HEK293 (cell line): ENCODE measurements around the gene CDC37.
A peak's percentile ranks its signal among the peaks of the same experiment; 100 is the strongest.

Experiments
- ELK4 ChIP-seq: IDR thresholded peaks from 2 replicates; pipeline ENCODE4 v1.6.1; 2011; ENCODE audit warnings: mild to moderate bottlenecking, low read depth, low read length, borderline replicate concordance
- FEZF1 ChIP-seq: fragments of 450-650 bp; formaldehyde crosslinking; IDR thresholded peaks from 2 replicates; pipeline ENCODE4 v1.5.1; 2016; ENCODE audit warnings: missing biosample characterization, missing genetic modification characterization
- GLI4 ChIP-seq: fragments of 450-650 bp; formaldehyde crosslinking; IDR thresholded peaks from 2 replicates; pipeline ENCODE4 v1.5.1; 2016; ENCODE audit warnings: missing biosample characterization, missing genetic modification characterization
- GLIS1 ChIP-seq: fragments of 450-650 bp; formaldehyde crosslinking; IDR thresholded peaks from 2 replicates; pipeline ENCODE4 v1.5.1; 2016; ENCODE audit warnings: missing biosample characterization, missing genetic modification characterization
- KLF17 ChIP-seq: fragments of 450-650 bp; formaldehyde crosslinking; IDR thresholded peaks from 2 replicates; pipeline ENCODE4 v1.5.1; 2016; ENCODE audit warnings: missing biosample characterization, missing genetic modification characterization
- PRDM10 ChIP-seq: fragments of 450-650 bp; formaldehyde crosslinking; IDR thresholded peaks from 2 replicates; pipeline ENCODE4 v1.5.1; 2016; ENCODE audit warnings: missing biosample characterization, missing genetic modification characterization
- SP3 ChIP-seq: fragments of 450-650 bp; formaldehyde crosslinking; IDR thresholded peaks from 2 replicates; pipeline ENCODE4 v1.5.1; 2016; ENCODE audit warnings: missing biosample characterization, missing genetic modification characterization
- ZFHX2 ChIP-seq: fragments of 450-650 bp; formaldehyde crosslinking; conservative IDR thresholded peaks from 2 replicates; pipeline ENCODE4 v1.5.1; 2016; ENCODE audit warnings: missing biosample characterization, missing genetic modification characterization
- ZIC2 ChIP-seq: fragments of 450-650 bp; formaldehyde crosslinking; IDR thresholded peaks from 2 replicates; pipeline ENCODE4 v1.5.1; 2016; ENCODE audit warnings: missing biosample characterization, missing genetic modification characterization
- ZNF10 ChIP-seq: fragments of 450-650 bp; formaldehyde crosslinking; IDR thresholded peaks from 2 replicates; pipeline ENCODE4 v1.5.1; 2017; ENCODE audit warnings: missing biosample characterization, missing genetic modification characterization
- ZNF155 ChIP-seq: fragments of 450-650 bp; formaldehyde crosslinking; IDR thresholded peaks from 2 replicates; pipeline ENCODE4 v1.5.1; 2016; ENCODE audit warnings: missing biosample characterization, missing genetic modification characterization
- ZNF18 ChIP-seq: fragments of 450-650 bp; formaldehyde crosslinking; IDR thresholded peaks from 2 replicates; pipeline ENCODE4 v1.5.1; 2016; ENCODE audit warnings: missing biosample characterization, missing genetic modification characterization
- ZNF2 ChIP-seq: fragments of 450-650 bp; formaldehyde crosslinking; IDR thresholded peaks from 2 replicates; pipeline ENCODE4 v1.5.1; 2016; ENCODE audit warnings: missing biosample characterization, missing genetic modification characterization
- ZNF274 ChIP-seq, 2 experiments: fragments of 200-500 bp in 1 of 2; fragments of 450-650 bp in 1 of 2; sonication (Bioruptor generic) in 1 of 2; formaldehyde crosslinking in 1 of 2; IDR thresholded peaks; 2 replicates each; pipeline versions ENCODE4 v1.5.1 to v1.6.1; 2014 to 2016; ENCODE audit warnings: borderline replicate concordance in 1 of 2, inconsistent platforms in 1 of 2, low read length in 1 of 2, missing biosample characterization in 1 of 2, missing genetic modification characterization in 1 of 2
- ZNF335 ChIP-seq: fragments of 450-650 bp; formaldehyde crosslinking; conservative IDR thresholded peaks from 2 replicates; pipeline ENCODE4 v1.5.1; 2016; ENCODE audit warnings: missing biosample characterization, missing genetic modification characterization
- ZNF354C ChIP-seq: fragments of 450-650 bp; formaldehyde crosslinking; IDR thresholded peaks from 2 replicates; pipeline ENCODE4 v1.5.1; 2016; ENCODE audit warnings: missing biosample characterization, missing genetic modification characterization, low read depth, borderline replicate concordance
- ZNF518A ChIP-seq: fragments of 450-650 bp; formaldehyde crosslinking; conservative IDR thresholded peaks from 2 replicates; pipeline ENCODE4 v1.5.1; 2016; ENCODE audit warnings: low read depth, missing biosample characterization, missing genetic modification characterization
- ZNF558 ChIP-seq: fragments of 450-650 bp; formaldehyde crosslinking; IDR thresholded peaks from 2 replicates; pipeline ENCODE4 v1.5.1; 2016; ENCODE audit warnings: missing biosample characterization, missing genetic modification characterization
- ZNF580 ChIP-seq: fragments of 450-650 bp; formaldehyde crosslinking; IDR thresholded peaks from 2 replicates; pipeline ENCODE4 v1.5.1; 2016; ENCODE audit warnings: missing biosample characterization, missing genetic modification characterization
- ZNF585B ChIP-seq: fragments of 450-650 bp; formaldehyde crosslinking; IDR thresholded peaks from 2 replicates; pipeline ENCODE4 v1.5.1; 2016; ENCODE audit warnings: missing biosample characterization, missing genetic modification characterization
- ZNF600 ChIP-seq: fragments of 450-650 bp; formaldehyde crosslinking; IDR thresholded peaks from 2 replicates; pipeline ENCODE4 v1.5.1; 2016; ENCODE audit warnings: missing biosample characterization, missing genetic modification characterization
- ZNF621 ChIP-seq: fragments of 450-650 bp; formaldehyde crosslinking; IDR thresholded peaks from 2 replicates; pipeline ENCODE4 v1.5.1; 2017; ENCODE audit warnings: missing biosample characterization, missing genetic modification characterization
- ZNF660 ChIP-seq: fragments of 450-650 bp; IDR thresholded peaks from 2 replicates; pipeline ENCODE4 v1.5.1; 2018; ENCODE audit warnings: missing biosample characterization, mild to moderate bottlenecking, missing genetic modification characterization
- ZNF707 ChIP-seq: fragments of 450-650 bp; formaldehyde crosslinking; IDR thresholded peaks from 2 replicates; pipeline ENCODE4 v1.5.1; 2016; ENCODE audit warnings: missing biosample characterization, missing genetic modification characterization
- ZNF768 ChIP-seq: fragments of 450-650 bp; formaldehyde crosslinking; IDR thresholded peaks from 2 replicates; pipeline ENCODE4 v1.5.1; 2018; ENCODE audit warnings: missing biosample characterization, mild to moderate bottlenecking, missing genetic modification characterization

The CDC37 gene

GRCh38 chr19:10380313-10381102, 22.8 kb downstream of the CDC37 start, which contains the start of gene TYK2 (continued):
- TF ChIP-seq PRDM10 (tag by site-specific recombination) (peak; percentile 86), ZNF18 (tag by site-specific recombination) (no peak), ZNF10 (tag by site-specific recombination) (no peak), ZNF621 (tag by site-specific recombination) (no peak), ZIC2 (tag by site-specific recombination) (peak; percentile 69), ELK4 (no peak), FEZF1 (no peak), ZNF518A (0 out of 2 replicates have a peak, but pooled peaks have one; percentile 8), ZNF580 (tag by site-specific recombination) (peak; percentile 28), ZNF274 (IDR thresholded peaks at IDR 0.05; ENCODE audit: low read length) (no peak), ZNF274 (tag by site-specific recombination; IDR thresholded peaks at IDR 0.05; ENCODE audit: borderline replicate concordance) (no peak), ZNF335 (tag by site-specific recombination) (peak; percentile 85), ZNF707 (no peak), GLI4 (tag by site-specific recombination) (peak; percentile 68; the same call in 1 of the 2 replicates), ZNF155 (no peak), ZNF2 (tag by site-specific recombination) (peak; percentile 28; the same call in 1 of the 2 replicates), ZNF558 (tag by site-specific recombination) (no peak), KLF17 (tag by site-specific recombination) (peak; percentile 53), ZNF354C (tag by site-specific recombination) (no peak), SP3 (peak; percentile 92), ZNF585B (tag by site-specific recombination) (no peak), GLIS1 (peak; percentile 95), ZNF768 (tag by site-specific recombination) (no peak; the same call in 1 of the 2 replicates), ZNF660 (tag by site-specific recombination) (no peak; the same call in none of the 2 replicates), ZNF600 (peak; percentile 100), ZFHX2 (peak; percentile 87)
